Measurements from ENCODE around the gene PIP4K2A. TPM values are rescaled to one million over a fixed set of nuclear protein-coding genes. Genes with fewer than 3 reads are reported as not detected.

Gene PIP4K2A
- total RNA-seq, 1 donor from 2014 or later, result 105 TPM

DNA sequence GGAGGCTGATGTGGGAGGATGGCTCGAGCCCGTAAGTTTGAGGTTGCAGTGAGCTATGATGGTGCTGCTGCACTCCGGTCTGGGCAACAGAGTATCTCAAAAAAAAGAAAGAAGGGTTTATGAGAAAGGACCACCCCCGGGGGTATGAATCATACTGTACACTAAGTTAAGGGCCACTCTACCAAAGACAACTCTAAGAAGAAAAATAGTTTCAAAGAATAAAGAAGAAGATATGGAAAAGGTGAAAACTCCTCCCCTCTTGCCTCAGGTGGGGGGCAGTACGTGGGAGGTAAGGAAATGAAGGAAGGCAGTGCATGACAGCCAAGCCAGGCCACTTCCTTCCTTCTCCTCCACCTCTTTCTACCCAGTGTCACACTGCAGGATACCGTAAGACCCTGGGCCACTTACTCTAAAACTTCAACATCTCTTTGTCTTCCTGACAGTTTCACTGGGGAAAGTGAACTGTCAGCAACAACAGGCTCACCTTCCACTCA is 61.3 kb downstream of the PIP4K2A start:
- intact Hi-C loops (cut with micrococcal nuclease), result loop anchor here (2.0 kb wide), 1 partner anchor 16 kb away; no protein-coding TSS in a partner anchor
- Mint-ChIP-seq H3K4me3 (ENCODE audit: low read depth) (peak overlapping the region; percentile 49), H3K36me3 (ENCODE audit: low read depth) (peaks cover 50% of the 10 kb centered on the region), H3K4me1 (ENCODE audit: low read depth) (peaks cover 88% of the 10 kb centered on the region), H3K27ac (peak overlapping the region; percentile 86), H3K9me3 (no peaks in the 10 kb centered on the region), H3K27me3 (ENCODE audit: low read depth) (no peaks in the 10 kb centered on the region)
- DNase-seq (ENCODE audit: low spot score), result no peak

- Mint-ChIP-seq H3K9me3 (no peaks in the 10 kb centered on the region), H3K27me3 (ENCODE audit: low read depth) (no peaks in the 10 kb centered on the region), H3K36me3 (ENCODE audit: low read depth) (peaks cover 37% of the 10 kb centered on the region), H3K4me1 (ENCODE audit: low read depth) (peaks cover 90% of the 10 kb centered on the region), H3K4me3 (ENCODE audit: low read depth) (peak overlapping the region; percentile 9), H3K27ac (peak overlapping the region; percentile 98)
- intact Hi-C loops (cut with micrococcal nuclease), result no loop called here
- no peak for DNase-seq (ENCODE audit: low spot score)
Measured at GRCh38 chr10:22651276-22651980, 63.0 kb downstream of the PIP4K2A start.

GRCh38 chr10:22649994-22650393 is 64.4 kb downstream of the PIP4K2A start:
- H3K27ac Mint-ChIP-seq, result peak overlapping the region; percentile 98
- intact Hi-C loops (cut with micrococcal nuclease), result loop anchor here (1.0 to 5.0 kb wide), 3 partner anchors 20 to 38 kb away; no protein-coding TSS in a partner anchor
- peaks cover 30% of the 10 kb centered on the region for H3K36me3 Mint-ChIP-seq (ENCODE audit: low read depth)
- no peaks in the 10 kb centered on the region for H3K9me3 Mint-ChIP-seq
- H3K4me1 Mint-ChIP-seq (ENCODE audit: low read depth), result peaks cover 82% of the 10 kb centered on the region
- DNase-seq (ENCODE audit: low spot score), result no peak
- peak overlapping the region; percentile 78 for H3K4me3 Mint-ChIP-seq (ENCODE audit: low read depth)
- H3K27me3 Mint-ChIP-seq (ENCODE audit: low read depth), result no peaks in the 10 kb centered on the region

DNA sequence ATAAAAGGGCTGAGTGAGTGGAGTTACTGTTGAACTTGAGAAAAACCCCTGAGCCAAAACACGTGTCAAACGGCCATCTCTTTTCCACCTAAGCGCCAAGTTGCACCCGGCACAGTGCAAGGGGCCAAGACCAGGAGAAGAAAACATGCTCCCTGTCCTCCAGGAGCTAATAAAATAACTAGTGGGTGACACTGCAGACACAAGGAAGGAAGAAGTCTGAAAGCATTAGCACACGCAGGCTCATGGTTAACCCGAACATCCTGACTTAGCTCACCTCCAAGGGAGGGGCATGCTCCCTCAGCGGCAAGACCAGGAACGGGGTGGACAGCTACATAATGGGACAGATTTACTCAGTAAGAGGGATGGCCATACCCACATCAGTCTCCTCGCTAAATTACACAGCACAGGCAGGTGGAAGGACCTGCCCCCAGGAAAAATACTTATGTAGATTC is 65.0 kb downstream of the PIP4K2A start:
- peak overlapping the region; percentile 78 for H3K4me3 Mint-ChIP-seq (ENCODE audit: low read depth)
- H3K27me3 Mint-ChIP-seq (ENCODE audit: low read depth), result no peaks in the 10 kb centered on the region
- intact Hi-C loops (cut with micrococcal nuclease), result loop anchor here (1.0 to 5.0 kb wide), 3 partner anchors 19 to 37 kb away; no protein-coding TSS in a partner anchor
- H3K9me3 Mint-ChIP-seq, result no peaks in the 10 kb centered on the region
- H3K4me1 Mint-ChIP-seq (ENCODE audit: low read depth), result peaks cover 81% of the 10 kb centered on the region
- peaks cover 31% of the 10 kb centered on the region for H3K36me3 Mint-ChIP-seq (ENCODE audit: low read depth)
- peak overlapping the region; percentile 98 for H3K27ac Mint-ChIP-seq
- no peak for DNase-seq (ENCODE audit: low spot score)

- Mint-ChIP-seq H3K4me1 (ENCODE audit: low read depth) (peaks cover 86% of the 10 kb centered on the region), H3K27ac (peak overlapping the region; percentile 98), H3K4me3 (ENCODE audit: low read depth) (no peak overlapping the region), H3K27me3 (ENCODE audit: low read depth) (no peaks in the 10 kb centered on the region), H3K36me3 (ENCODE audit: low read depth) (peaks cover 32% of the 10 kb centered on the region), H3K9me3 (no peaks in the 10 kb centered on the region)
- DNase-seq (ENCODE audit: low spot score), result no peak
- intact Hi-C loops (cut with micrococcal nuclease), result loop anchor here (2.0 to 5.0 kb wide), 2 partner anchors 34 to 36 kb away; no protein-coding TSS in a partner anchor
Measured at GRCh38 chr10:22648547-22648961, 65.8 kb downstream of the PIP4K2A start.

DNA sequence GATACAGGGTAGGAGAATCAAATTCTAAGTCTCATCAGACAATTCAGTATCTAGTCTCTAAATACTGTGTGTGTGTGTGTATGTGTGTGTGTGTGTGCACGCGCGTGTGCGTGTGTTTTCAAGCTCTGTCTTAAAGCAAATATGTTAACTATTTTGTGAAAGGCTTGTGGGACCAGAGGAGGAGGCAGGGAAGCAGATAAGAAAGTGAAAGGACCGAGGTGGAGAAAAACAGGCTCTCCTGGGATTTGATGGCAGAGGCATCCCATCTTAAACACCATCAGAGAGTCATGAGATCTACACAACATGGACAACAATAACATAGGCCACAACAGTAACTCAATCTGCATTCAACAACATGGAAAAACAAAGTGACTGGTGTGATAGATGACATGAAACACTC is 67.1 kb downstream of the PIP4K2A start:
- H3K27me3 Mint-ChIP-seq (ENCODE audit: low read depth), result no peaks in the 10 kb centered on the region
- intact Hi-C loops (cut with micrococcal nuclease), result loop anchor here (2.0 to 5.0 kb wide), 2 partner anchors 35 to 66 kb away; no protein-coding TSS in a partner anchor
- H3K36me3 Mint-ChIP-seq (ENCODE audit: low read depth), result peaks cover 23% of the 10 kb centered on the region
- peaks cover 85% of the 10 kb centered on the region for H3K4me1 Mint-ChIP-seq (ENCODE audit: low read depth)
- H3K27ac Mint-ChIP-seq, result peak overlapping the region; percentile 98
- H3K4me3 Mint-ChIP-seq (ENCODE audit: low read depth), result peak overlapping the region; percentile 45
- no peak for DNase-seq (ENCODE audit: low spot score)
- no peaks in the 10 kb centered on the region for H3K9me3 Mint-ChIP-seq

DNA sequence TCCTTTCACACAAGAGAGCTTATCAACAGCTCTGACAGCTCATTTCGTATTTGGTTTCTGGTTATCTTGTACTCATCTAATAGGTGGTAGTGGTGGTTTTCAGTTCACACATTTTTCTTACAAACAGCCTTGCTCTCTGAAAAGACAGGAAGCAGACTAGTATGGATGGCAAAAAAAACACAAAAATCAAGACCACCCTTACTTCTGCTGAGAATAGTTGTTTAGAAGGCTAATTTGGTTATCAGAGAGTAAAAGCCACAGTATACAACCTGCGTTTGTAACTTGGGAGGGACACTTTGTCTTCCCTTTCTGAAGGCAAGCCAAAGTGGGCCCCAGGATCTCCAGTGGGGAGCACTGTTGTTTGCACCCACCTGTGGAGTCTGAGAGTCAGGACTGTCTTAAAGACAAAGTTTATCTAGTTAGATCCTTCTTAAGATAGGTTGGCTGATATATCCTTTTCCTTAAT is 68.0 kb downstream of the PIP4K2A start:
- Mint-ChIP-seq H3K27me3 (ENCODE audit: low read depth) (no peaks in the 10 kb centered on the region), H3K4me1 (ENCODE audit: low read depth) (peaks cover 78% of the 10 kb centered on the region), H3K4me3 (ENCODE audit: low read depth) (peak overlapping the region; percentile 31), H3K27ac (peak overlapping the region; percentile 98), H3K9me3 (no peaks in the 10 kb centered on the region), H3K36me3 (ENCODE audit: low read depth) (peaks cover 27% of the 10 kb centered on the region)
- intact Hi-C loops (cut with micrococcal nuclease), result loop anchor here (1.0 to 5.0 kb wide), 3 partner anchors 9 to 66 kb away; no protein-coding TSS in a partner anchor
- no peak for DNase-seq (ENCODE audit: low spot score)

- intact Hi-C loops (cut with micrococcal nuclease), result no loop called here
- H3K27me3 Mint-ChIP-seq (ENCODE audit: low read depth), result no peaks in the 10 kb centered on the region
- H3K27ac Mint-ChIP-seq, result peak overlapping the region; percentile 9
- no peaks in the 10 kb centered on the region for H3K9me3 Mint-ChIP-seq
- DNase-seq (ENCODE audit: low spot score), result no peak
- peaks cover 15% of the 10 kb centered on the region for H3K36me3 Mint-ChIP-seq (ENCODE audit: low read depth)
- H3K4me1 Mint-ChIP-seq (ENCODE audit: low read depth), result peaks cover 62% of the 10 kb centered on the region
- no peak overlapping the region for H3K4me3 Mint-ChIP-seq (ENCODE audit: low read depth)
Measured at GRCh38 chr10:22644222-22644621, 70.2 kb downstream of the PIP4K2A start.

- Mint-ChIP-seq H3K9me3 (no peaks in the 10 kb centered on the region), H3K27ac (peak overlapping the region; percentile 9), H3K4me1 (ENCODE audit: low read depth) (peaks cover 62% of the 10 kb centered on the region), H3K4me3 (ENCODE audit: low read depth) (no peak overlapping the region), H3K36me3 (ENCODE audit: low read depth) (peaks cover 18% of the 10 kb centered on the region), H3K27me3 (ENCODE audit: low read depth) (no peaks in the 10 kb centered on the region)
- no peak for DNase-seq (ENCODE audit: low spot score)
- intact Hi-C loops (cut with micrococcal nuclease), result no loop called here
Measured at GRCh38 chr10:22643775-22644174, 70.6 kb downstream of the PIP4K2A start.

DNA sequence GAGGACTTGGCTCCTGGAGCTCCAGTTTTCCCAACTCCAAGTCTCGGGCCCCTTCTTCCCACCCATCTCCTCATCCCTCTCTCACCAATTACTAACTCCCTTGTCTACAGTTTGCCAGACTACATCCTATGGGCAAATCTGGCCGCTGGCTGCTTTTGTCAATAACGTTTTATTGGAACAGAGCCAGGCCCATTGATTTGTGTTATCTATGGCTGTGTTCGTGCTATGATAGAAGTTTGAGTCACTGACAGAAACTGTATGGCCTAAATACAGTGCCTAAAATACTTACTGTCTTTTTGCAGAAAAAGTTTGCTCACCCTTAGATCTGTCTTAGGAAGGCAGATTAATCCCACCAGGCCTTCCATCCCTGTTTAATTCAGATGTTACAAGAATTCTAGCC is 71.3 kb downstream of the PIP4K2A start:
- no peaks in the 10 kb centered on the region for H3K9me3 Mint-ChIP-seq
- peak overlapping the region; percentile 22 for H3K27ac Mint-ChIP-seq
- no peak for DNase-seq (ENCODE audit: low spot score)
- peaks cover 22% of the 10 kb centered on the region for H3K36me3 Mint-ChIP-seq (ENCODE audit: low read depth)
- H3K4me1 Mint-ChIP-seq (ENCODE audit: low read depth), result peaks cover 61% of the 10 kb centered on the region
- no peaks in the 10 kb centered on the region for H3K27me3 Mint-ChIP-seq (ENCODE audit: low read depth)
- intact Hi-C loops (cut with micrococcal nuclease), result no loop called here
- no peak overlapping the region for H3K4me3 Mint-ChIP-seq (ENCODE audit: low read depth)

DNA sequence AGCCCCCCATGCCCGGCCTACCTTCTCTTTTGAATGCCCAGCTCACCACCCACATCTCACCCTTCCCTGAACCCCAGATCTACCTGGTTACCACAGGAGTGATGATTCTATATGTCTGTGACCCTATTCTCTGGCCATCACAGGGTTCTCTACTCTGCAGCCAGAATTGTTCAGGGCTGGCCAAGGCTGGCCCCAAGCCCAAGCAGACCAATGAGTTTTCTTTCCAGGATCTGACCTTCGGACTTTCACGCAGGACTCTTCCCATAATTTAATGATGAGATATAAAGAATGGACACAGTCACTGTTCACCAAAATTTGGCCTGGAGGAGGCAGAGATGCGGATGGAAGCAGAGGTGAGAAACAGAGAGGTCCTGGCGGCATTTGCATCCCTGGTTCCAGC is 72.6 kb downstream of the PIP4K2A start:
- no peak overlapping the region for H3K27ac Mint-ChIP-seq
- no peak overlapping the region for H3K4me3 Mint-ChIP-seq (ENCODE audit: low read depth)
- peaks cover 33% of the 10 kb centered on the region for H3K36me3 Mint-ChIP-seq (ENCODE audit: low read depth)
- peaks cover 53% of the 10 kb centered on the region for H3K4me1 Mint-ChIP-seq (ENCODE audit: low read depth)
- intact Hi-C loops (cut with micrococcal nuclease), result no loop called here
- no peaks in the 10 kb centered on the region for H3K27me3 Mint-ChIP-seq (ENCODE audit: low read depth)
- no peaks in the 10 kb centered on the region for H3K9me3 Mint-ChIP-seq
- no peak for DNase-seq (ENCODE audit: low spot score)

- Mint-ChIP-seq H3K27me3 (ENCODE audit: low read depth) (no peaks in the 10 kb centered on the region), H3K9me3 (no peaks in the 10 kb centered on the region), H3K36me3 (ENCODE audit: low read depth) (peaks cover 41% of the 10 kb centered on the region), H3K27ac (no peak overlapping the region), H3K4me3 (ENCODE audit: low read depth) (no peak overlapping the region), H3K4me1 (ENCODE audit: low read depth) (peaks cover 51% of the 10 kb centered on the region)
- DNase-seq (ENCODE audit: low spot score), result no peak
- intact Hi-C loops (cut with micrococcal nuclease), result no loop called here
Measured at GRCh38 chr10:22640359-22640758, 74.0 kb downstream of the PIP4K2A start.

GRCh38 chr10:22638863-22639262 is 75.5 kb downstream of the PIP4K2A start:
- DNase-seq (ENCODE audit: low spot score), result no peak
- Mint-ChIP-seq H3K9me3 (no peaks in the 10 kb centered on the region), H3K27me3 (ENCODE audit: low read depth) (no peaks in the 10 kb centered on the region), H3K27ac (no peak overlapping the region), H3K4me1 (ENCODE audit: low read depth) (peaks cover 56% of the 10 kb centered on the region), H3K36me3 (ENCODE audit: low read depth) (peaks cover 46% of the 10 kb centered on the region), H3K4me3 (ENCODE audit: low read depth) (no peak overlapping the region)
- intact Hi-C loops (cut with micrococcal nuclease), result loop anchor here (10.0 kb wide), 1 partner anchor 274 kb away; no protein-coding TSS in a partner anchor

Data from activated T-helper 2 cell treated with anti-CD3 and anti-CD28 coated beads, Interferon-gamma antibody, Interleukin-2, Interleukin-4, amounts not matched to agents 10 μg/mL and 5 μg/mL and 100 μg/mL, durations not matched to agents 14 hours and 24 hours and 36 hours (primary cell).